K562 (cell line): ENCODE data around the gene DYNLT2B. TPM values are rescaled to one million over a fixed set of nuclear protein-coding genes. Genes with fewer than 3 reads are reported as not detected.

Experiments used
- BDP1 ChIP-seq: IDR thresholded peaks from 3 replicates; pipeline ENCODE4 v1.6.1; 2011; ENCODE audit not compliant: insufficient read length, insufficient read depth
- E2F5 ChIP-seq: sonication (generic); formaldehyde crosslinking; IDR thresholded peaks from 2 replicates; pipeline ENCODE4 v1.8.0; 2022; ENCODE audit warnings: mild to moderate bottlenecking, missing genetic modification reagents
- FOXP1 ChIP-seq: sonication (generic); formaldehyde crosslinking; IDR thresholded peaks from 2 replicates; pipeline ENCODE4 v1.8.0; 2022; ENCODE audit warnings: mild to moderate bottlenecking, missing genetic modification reagents
- LARP7 ChIP-seq: fragments of 450-650 bp; IDR thresholded peaks from 2 replicates; pipeline ENCODE4 v1.6.1; 2016
- MCM3 ChIP-seq: fragments of 450-650 bp; IDR thresholded peaks from 2 replicates; pipeline ENCODE4 v1.6.1; 2016
- PTBP1 ChIP-seq: fragments of 200-400 bp; formaldehyde crosslinking; IDR thresholded peaks from 2 replicates; pipeline ENCODE4 v1.6.1; 2017; ENCODE audit warnings: low read depth, low read length
- RERE ChIP-seq: sonication (generic); formaldehyde crosslinking; IDR thresholded peaks from 2 replicates; pipeline ENCODE4 v1.8.0; 2023; ENCODE audit warnings: missing genetic modification reagents, mild to moderate bottlenecking, borderline replicate concordance
- RUNX1 ChIP-seq: sonication (generic); IDR thresholded peaks from 2 replicates; pipeline ENCODE4 v1.6.1; 2016; ENCODE audit warnings: antibody characterized with exemption, low read depth
- STAT6 ChIP-seq: sonication (generic); formaldehyde crosslinking; IDR thresholded peaks from 2 replicates; pipeline ENCODE4 v1.8.1; 2023; ENCODE audit warnings: mild to moderate bottlenecking, missing genetic modification reagents
- TFAM ChIP-seq: fragments of 250-450 bp; sonication (Bioruptor Pico); conservative IDR thresholded peaks from 2 replicates; pipeline ENCODE4 v1.5.0; 2021; ENCODE audit warnings: mild to moderate bottlenecking, moderate library complexity
- USF2 ChIP-seq: sonication (generic); formaldehyde crosslinking; IDR thresholded peaks from 2 replicates; pipeline ENCODE4 v1.5.0; 2020; ENCODE audit warnings: missing genetic modification reagents
- ZMIZ1 ChIP-seq, 2 experiments: fragments of 150-350 bp in 1 of 2; IDR thresholded peaks; 2 replicates each; pipeline ENCODE4 v1.6.1; 2012 to 2016; ENCODE audit warnings: low read depth in 2 of 2, low read length in 2 of 2, mild to moderate bottlenecking in 1 of 2, moderate library complexity in 1 of 2
- ZNF561 ChIP-seq: fragments of 450-650 bp; formaldehyde crosslinking; conservative IDR thresholded peaks from 2 replicates; pipeline ENCODE4 v1.4.0; 2020; ENCODE audit warnings: mild to moderate bottlenecking, moderate library complexity
- polyA plus RNA-seq, 8 experiments: library from polyadenylated mRNA; depleted of rRNA in 4 of 8; stranded (reverse) in 5 of 8; unstranded in 3 of 8; fragments of >200 nt; fragmentation: Nextera tagmentation in 2 of 8; fragmentation: Illumina TruSeq in 1 of 8; extraction: Ambion mirVana in 2 of 8; extraction: Trizol in 1 of 8; gene quantifications; 2 replicates each; pipeline versions ENCODE4 v1.2.1 to v1.2.3, GENCODE V29; 2011 to 2014; ENCODE audit warnings: inconsistent platforms in 1 of 8, missing spikeins in 1 of 8
- total RNA-seq, 7 experiments: library from RNA; depleted of rRNA in 6 of 7; stranded (reverse); fragments of >200 nt in 6 of 7; fragmentation: Illumina TruSeq in 2 of 7; extraction: Trizol in 2 of 7; gene quantifications; 2 replicates each; pipeline versions ENCODE4 v1.2.1 to v1.2.3, GENCODE V29; 2011 to 2021; ENCODE audit warnings: low replicate concordance in 1 of 7

DYNLT2B gene
- total and polyA plus RNA-seq, 9 of the 15 experiments (the other 6 are each of a cell fraction or from before 2014, with no cell fraction given), result 6.5 to 19.9 (median 8.7) TPM

- no peak for TF ChIP-seq USF2 (CRISPR knock-in tag)
- TF ChIP-seq RERE (CRISPR knock-in tag), result no peak
- no peak for TF ChIP-seq TFAM
- TF ChIP-seq E2F5, result peak; percentile 64; the same call in 1 of the 2 replicates
- TF ChIP-seq LARP7, result 0 out of 2 replicates have a peak, but pooled peaks have one; percentile 24
- TF ChIP-seq FOXP1, result no peak
- peak; percentile 98; the same call in 1 of the 2 replicates for TF ChIP-seq STAT6 (CRISPR knock-in tag)
- TF ChIP-seq PTBP1, result no peak
- TF ChIP-seq BDP1, result no peak
- TF ChIP-seq MCM3, result no peak
- no peak; a peak in 1 of 4 replicates for TF ChIP-seq ZMIZ1 (IDR thresholded peaks at IDR 0.05; ENCODE audit: low read depth in 2 of 2, low read length in 2 of 2)
- 0 out of 2 replicates have a peak, but pooled peaks have one; percentile 32 for TF ChIP-seq RUNX1
- TF ChIP-seq ZNF561 (CRISPR knock-in tag), result no peak
Measured at GRCh38 chr3:196287090-196287439, 31.0 kb downstream of the DYNLT2B start (continued).
